Activated effector memory CD4-positive, alpha-beta T cell treated with Interleukin-2 at 50 U/mL for 16 hours (primary cell): ENCODE data around the gene TLK1.

Experiments
- DNase-seq: peaks from one replicate; pipeline ENCODE4 v3.0.0-alpha.2; 2020

The TLK1 gene

GRCh38 chr2:170991398-170992182 lies 169.1 kb downstream of the TLK1 start:
- DNase-seq: no peak

DNA sequence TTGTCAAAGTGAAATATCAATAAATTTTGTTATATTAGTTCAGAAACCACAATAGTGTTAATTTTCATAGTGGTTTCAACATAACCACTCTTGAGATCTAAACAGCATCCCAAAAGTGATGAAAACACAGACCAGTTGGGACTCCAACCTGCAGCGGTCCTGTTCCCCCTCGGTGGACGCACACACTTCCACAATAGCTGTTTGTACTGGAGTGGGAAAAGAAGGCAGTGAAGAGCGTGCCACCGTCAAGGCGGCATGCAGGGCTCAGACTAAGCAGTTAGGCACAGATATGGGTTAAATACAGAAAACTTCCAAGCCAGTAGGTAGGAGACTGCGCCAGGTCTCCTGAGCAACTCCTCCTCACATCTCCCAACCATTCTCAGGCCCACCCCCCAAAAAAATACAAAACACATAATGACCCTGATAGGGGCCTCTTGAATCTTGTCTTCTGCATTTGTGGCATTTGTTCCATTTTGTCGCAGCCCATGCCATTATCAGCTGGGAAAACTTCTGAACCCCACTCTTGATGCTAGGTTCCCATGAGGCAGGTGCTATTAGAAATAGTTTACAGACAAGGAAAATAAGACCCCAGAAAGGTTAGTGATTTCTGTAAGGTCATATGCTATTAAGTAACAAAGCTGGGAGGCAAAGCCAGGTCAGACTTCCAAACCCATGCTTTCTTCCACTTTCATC lies 174.0 kb downstream of the TLK1 start:
- no peak for DNase-seq

- no peak for DNase-seq
Measured at GRCh38 chr2:170985407-170985806, 175.3 kb downstream of the TLK1 start.

DNA sequence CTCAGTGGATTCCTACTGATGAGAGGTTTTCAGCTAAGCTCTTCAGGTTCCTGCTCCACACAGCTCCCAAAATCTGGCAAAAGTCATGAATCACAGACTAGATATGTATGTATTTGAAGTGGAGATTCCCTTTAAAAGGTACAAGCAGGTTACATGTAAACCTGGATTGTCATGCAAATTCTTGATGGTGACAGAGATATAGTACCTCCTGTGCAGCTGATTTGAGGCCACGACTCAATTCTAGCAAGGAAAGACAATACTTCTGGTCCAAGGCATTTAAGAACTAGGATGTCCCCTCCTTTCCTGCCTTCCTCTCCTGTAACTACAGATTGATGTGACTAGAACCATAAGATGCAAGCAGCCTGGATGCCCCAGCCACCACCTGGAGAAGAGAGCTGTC lies 176.6 kb downstream of the TLK1 start:
- DNase-seq: no peak

DNA sequence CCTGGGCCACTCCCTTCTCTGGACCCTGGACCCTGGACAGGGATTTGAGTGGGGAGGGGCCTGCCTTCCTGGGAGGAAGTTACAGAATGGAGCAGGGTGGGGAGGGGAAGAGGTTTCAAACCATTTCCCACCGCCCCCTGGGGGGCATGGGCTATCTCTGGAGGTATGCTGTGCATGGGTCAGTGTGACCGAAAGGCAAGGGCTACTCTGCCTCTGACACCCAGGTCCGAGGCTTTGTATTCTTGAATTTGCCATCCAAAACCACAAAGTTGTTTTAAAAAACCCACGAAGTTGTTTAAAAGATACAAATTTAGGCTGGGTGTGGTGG lies 184.8 kb downstream of the TLK1 start:
- no peak for DNase-seq

DNA sequence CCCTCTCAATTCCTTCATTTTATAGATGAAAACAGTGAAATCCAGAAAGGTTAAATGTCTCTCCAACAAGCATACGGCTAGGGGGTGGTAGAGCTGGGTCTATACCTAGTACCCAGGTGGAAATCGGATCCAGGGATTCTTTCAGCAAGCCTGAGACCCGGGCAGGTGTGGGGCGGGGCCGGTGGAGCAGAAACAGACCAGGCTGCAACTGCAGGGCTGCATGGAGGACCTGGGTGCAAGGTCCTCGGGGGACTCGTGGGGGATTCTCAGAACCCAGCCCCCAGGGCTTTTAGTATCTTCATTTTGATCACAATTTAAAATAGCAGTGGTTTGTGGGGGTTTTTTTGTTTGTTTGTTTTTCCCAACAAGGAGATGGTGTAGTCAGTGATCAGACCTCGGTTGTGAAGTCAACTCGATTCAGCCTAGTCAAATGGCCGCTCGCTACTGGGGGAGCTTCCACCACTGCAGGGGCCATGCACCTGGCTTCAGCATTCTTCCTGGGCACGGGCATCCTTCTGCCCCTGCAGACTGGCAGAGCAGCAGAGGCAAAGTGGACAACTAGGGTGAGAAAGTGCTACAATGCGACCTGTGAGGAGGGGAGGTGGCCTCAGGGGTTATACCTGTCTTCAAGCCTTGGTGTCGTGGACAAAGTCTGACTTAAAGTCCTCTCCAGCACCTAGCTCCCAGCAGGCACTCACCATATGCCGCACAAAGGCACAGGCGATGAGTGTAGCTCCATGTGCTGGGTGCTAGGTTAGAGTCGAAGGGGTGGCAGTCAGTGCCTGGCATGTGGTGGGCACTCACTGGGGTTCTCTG lies 185.4 kb downstream of the TLK1 start:
- DNase-seq: no peak

- DNase-seq: no peak
Measured at GRCh38 chr2:170974304-170974993, 186.2 kb downstream of the TLK1 start.

GRCh38 chr2:170973492-170974303 lies 187.0 kb downstream of the TLK1 start:
- peak; percentile 80 for DNase-seq

DNA sequence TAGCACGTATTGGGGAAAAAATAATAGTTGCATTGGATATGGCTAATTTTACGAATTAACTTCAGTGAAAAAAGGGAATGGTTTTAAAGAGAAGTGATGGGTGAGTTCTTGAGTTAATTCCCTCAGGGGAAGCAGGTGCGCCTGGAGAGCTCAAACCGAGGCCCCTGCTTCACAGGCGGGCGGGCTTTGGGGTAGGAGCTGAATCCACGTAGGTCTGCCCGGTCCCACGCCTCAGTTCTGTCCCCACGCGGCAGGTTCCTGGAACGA lies 187.5 kb downstream of the TLK1 start:
- DNase-seq: no peak

DNA sequence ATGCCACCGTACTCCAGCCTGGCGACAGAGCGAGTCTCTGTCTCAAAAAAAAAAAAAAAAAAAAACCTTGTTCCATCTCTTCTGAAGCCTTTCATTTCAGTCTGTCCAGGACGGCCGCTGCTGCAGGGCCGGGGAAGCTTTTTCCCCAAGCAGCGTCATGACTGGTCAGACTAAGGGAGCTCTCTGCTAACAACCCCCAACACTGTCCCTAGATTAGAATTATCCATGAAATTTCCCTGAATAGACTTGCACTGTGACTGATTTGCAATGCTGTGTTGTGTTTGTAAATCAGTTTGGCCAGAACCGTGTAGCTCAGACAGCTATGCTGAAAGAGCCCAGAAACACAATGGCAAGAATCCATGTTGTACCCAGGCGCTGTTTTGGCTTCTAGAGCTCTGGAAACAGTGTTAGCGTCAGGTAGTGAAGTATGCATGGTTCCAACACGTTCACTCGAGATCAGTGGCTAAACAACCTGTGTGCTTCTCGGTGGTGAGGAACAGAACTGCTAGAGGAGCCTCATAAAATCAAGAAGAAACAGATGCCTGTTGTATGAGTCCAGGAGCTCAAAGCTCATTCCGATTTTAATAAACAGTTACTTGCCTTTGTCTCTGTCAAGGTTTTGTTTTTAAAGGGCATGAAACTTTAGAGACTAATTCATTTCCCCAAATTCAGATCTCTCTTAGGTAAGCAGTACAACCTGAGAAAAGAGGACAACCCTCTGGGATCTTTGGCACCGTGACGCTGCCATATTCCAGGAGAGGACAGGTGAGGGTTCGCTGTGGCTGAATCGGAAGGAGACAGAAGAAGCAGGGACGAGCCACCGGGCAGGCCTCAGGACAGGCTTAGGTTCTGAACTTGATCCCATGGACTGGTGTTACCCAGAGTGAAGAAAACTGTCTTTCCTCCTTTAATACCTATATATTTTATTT lies 188.1 kb downstream of the TLK1 start:
- DNase-seq: no peak

- DNase-seq: no peak
Measured at GRCh38 chr2:170971071-170971470, 189.6 kb downstream of the TLK1 start.

GRCh38 chr2:170969872-170970496 lies 190.7 kb downstream of the TLK1 start:
- DNase-seq: no peak

- no peak for DNase-seq
Measured at GRCh38 chr2:170969030-170969429, 191.7 kb downstream of the TLK1 start.

DNA sequence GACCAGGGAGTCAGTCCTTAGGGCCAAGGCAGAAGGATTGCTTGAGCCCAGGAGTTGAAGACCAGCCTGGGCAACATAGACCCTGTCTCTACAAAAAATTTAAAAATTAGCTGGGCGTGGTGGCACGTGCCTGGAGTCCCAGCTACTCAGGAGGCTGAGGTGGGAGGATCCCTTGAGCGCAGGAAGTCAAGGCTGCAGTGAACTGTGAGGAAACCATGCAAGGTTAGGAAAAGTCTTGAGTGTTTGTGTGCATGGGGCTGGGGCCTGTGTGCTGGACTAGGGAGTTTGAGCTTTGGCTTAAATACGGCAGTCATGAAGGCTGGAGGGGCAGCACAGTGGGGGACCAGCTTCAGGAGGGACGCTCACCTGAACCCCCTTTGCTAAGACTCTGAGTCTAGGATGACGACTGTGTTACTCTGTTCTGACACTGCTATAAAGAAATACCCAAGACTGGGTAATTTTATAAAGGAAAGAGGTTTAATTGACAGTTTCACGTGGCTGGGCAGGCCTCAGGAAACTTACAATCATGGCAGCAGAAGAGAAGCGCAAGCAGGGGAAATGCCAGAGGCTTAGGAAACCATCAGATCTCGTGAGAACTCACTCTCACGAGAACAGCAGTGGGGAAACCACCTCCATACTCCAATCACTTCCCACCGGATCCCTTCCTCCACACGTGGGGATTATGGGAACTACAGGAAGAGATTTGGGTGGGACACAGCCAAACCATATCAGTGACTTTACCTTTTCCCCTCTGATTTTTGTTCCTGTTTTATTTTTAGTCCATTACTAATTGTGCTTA lies 192.3 kb downstream of the TLK1 start:
- DNase-seq: no peak

- no peak for DNase-seq
Measured at GRCh38 chr2:170967553-170967952, 193.1 kb downstream of the TLK1 start.

DNA sequence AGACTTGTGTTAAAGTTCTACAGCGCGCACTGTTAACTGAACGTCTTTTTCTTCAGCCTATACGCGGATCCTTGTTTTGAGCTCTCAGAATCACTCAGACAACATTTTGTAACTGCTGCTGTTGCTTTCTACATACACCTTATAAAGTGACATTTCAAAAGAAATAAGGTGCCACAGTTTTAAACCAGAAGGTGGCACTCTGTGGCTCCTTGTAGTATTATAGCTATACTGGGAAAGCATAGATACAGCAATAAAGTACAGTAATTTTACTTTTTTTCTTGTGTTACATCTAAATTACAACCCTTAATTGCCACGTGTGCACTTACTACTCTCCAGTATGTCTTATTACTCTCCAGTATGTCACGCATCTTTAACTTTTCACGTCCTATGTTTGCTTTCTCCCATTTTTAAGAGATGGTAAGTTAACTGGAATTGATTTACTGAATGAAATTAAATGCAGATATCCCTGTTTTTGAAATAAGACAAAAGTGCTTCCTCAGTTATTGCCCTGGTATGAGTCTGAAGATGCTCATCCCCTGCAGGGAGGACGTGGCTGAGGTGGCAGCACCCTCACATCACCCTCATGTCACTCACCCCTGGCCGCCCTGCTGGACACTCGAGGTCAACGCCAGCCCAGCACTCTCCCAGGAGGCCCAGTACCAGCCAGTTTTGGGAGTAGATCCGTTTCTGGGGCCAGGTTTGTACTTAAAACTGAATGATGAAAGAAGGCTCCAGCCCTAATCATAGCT lies 193.9 kb downstream of the TLK1 start:
- no peak for DNase-seq

DNA sequence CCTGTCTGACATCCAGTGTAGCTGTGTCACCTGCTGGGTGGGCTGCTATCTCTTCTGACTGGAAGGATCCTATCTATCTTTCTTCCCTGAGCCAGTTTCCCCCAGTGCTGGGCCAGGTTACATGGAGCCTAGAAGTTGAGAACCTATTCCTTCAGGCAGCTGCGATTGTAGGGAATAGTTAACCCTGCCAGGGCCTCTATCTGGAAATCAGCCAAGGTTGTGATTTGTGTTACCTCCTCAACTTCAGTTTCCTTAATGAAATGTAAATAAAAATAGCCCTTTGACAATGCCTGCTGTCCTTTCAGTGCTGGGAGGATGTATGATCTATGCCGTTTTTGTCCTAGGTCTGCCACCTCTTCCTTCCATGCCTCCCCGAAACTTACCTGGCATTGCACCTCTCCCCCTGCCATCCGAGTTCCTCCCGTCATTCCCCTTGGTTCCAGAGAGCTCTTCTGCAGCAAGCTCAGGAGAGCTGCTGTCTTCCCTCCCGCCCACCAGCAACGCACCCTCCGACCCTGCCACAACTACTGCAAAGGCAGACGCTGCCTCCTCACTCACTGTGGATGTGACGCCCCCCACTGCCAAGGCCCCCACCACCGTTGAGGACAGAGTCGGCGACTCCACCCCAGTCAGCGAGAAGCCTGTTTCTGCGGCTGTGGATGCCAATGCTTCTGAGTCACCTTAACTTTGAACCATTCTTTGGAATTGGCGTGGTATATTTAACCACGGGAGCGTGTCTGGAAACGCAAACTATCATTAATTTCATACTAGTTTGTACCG lies 195.1 kb downstream of the TLK1 start:
- no peak for DNase-seq

GRCh38 chr2:170963386-170963785 lies 197.3 kb downstream of the TLK1 start:
- no peak for DNase-seq

- DNase-seq: no peak
Measured at GRCh38 chr2:170953941-170954340, 206.8 kb downstream of the TLK1 start.
